ENCODE data around the gene TBC1D28.
"Not testable (repeated sequence)": the region's sequence is repeated elsewhere in the genome, so short reads cannot be mapped to it uniquely, and the experiment has no call there.

DNA sequence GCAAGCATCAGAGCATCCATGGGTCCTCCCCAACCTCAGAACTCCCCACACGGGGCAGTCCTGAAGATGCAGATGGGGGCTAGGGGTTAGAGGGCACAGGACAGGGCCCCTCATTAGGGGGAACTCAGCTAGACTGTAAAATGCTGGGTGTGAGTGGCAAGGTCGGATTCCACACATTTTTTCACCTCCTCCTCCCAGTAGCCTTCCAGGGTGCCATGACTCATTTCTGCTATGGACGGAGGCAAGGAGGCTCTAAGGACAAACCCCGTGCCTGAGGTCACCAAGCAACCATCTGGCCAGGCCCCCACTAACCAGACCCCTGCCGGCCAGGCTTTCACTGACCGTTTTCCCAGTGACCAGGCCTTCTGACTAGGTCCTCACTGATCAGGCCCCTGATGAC, 1.1 kb downstream of the TBC1D28 start:
- not testable (repeated sequence) for TF ChIP-seq YY1 (IDR thresholded peaks at IDR 0.05; ENCODE audit: insufficient read depth, insufficient read length); SUZ12 (IDR thresholded peaks at IDR 0.05; ENCODE audit: extremely low read depth, insufficient read depth, insufficient read length)
